CD4-positive, alpha-beta T cell treated with Interleukin-2 at 100 ng/mL for 4 hours (primary cell): Measurements from ENCODE around the gene CD52.
"Not testable (repeated sequence)": the region's sequence is repeated elsewhere in the genome, so short reads cannot be mapped to it uniquely, and the experiment has no call there.

Experiments used
- DNase-seq: peaks from one replicate; pipeline ENCODE4 v3.0.0-alpha.2; 2020; ENCODE audit warnings: low spot score

CD52 gene

DNA sequence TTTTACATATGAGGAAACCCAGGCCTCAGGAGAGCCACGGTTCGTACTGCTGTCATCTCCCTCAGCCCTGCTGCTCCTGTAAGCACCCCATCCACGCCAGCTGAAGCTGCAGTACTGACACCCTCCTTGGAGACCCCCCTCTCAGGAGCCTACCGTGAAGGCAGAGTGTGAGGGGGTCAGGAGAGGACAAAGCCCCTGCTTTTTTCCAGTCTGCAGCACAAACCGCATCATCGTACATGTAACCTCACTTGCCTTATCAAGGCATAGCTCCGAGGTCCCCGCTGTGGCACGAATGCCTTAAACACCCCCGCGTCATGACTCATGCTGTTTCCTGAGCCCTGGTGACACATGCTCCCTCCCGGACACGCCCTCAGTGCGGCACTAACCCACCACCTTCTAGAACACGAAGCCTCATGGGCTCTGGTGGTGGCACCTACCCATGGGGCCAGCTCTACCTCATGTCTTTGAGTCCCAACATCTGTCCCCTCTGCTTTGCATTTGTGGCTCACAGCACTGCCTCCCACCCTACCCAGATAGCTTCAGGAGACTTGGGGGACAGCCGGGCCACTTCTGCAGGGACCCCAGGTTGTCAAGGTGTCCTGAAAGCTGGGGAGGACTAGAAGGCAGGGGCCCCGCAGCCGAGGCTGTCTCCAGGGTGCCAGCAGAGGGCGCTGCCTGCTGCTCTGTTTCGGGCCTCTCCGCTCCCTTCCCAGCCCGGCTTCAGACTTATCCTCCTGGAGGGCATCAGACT is 33.0 kb upstream of the CD52 start:
- DNase-seq: peak; percentile 97

DNA sequence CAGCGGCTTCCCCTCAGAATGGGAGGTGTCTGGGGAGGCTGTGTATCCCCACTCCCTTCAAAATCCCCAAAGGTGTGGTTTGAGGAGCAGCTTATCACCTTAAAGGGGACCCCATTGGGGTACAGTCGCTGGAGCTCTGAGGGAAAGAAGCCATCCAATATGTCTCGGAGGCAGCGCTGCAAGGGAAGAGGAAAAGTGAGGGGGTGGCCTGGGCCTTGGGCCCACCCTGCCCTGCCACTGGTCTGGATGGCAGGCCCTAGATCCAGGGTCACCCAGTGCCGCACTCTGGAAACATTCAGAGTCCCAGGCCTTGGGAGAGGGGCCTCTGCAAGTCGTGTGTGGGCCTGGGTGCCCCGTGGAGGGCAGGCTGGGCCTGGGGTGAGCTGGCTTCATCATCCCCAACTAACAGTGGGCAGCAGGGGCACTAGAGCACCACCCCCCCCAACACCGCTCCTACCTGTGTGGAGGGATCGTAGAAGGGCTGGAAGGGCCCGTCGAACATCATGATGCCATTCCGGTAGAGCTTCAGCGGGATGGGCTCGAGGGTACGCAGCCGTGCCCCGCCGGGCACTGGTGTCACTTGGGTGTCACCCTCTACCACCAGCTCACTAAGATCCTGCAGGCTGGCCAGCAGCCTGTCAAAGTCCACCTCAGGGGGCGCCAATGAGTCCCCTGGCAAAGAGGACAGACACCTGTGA is 32.2 kb upstream of the CD52 start:
- DNase-seq: peak; percentile 38

DNA sequence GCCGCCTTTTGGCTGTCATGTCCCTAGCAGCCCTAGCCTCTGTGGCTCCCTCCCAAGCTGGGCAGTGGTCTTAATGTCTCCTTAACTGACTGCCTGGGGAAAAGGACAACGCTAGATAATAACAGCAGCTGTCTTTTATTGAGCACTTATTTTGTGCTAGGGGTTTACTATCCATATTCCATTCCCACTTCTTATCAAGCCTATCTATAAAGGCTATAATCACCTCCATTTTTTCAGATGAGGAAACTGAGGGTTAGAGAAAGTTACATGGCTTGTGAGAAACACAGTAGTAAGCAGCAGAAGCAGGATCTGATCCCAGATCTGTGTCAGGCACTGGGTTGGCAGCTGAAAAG is 31.7 kb upstream of the CD52 start:
- DNase-seq: no peak

DNA sequence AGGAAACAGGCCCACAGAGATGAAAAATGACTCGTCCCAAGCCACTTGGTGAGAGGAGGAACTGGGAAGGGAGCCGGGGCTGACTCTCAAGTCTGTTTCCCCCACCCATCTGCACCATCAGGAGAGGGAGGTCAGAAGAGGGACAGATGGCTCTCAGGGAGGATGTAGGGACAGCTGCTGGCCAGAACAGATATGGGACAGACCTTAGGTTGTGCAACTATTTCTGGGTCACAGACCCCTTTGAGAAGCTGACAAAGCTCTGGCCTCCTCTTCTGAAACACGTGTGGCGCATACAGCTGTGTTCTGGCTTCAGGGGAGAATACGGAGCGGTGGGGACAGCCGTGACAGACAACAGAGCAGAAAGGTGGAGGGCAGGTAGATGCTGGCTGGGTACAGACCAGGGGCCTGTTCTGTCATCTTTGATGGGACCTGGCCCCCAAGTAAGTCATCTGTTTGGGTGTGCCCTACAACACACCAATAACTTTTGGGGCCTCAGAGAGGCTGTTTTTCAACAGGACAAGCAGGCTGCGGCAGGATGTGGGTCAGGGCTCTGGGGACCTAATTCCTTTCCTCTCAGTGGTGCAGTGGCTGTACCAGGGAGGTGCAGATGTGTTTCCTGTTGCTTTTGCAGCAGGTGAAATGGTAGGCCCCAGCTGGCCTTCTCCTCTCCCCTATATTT is 30.6 kb upstream of the CD52 start:
- peak; percentile 83 for DNase-seq

DNA sequence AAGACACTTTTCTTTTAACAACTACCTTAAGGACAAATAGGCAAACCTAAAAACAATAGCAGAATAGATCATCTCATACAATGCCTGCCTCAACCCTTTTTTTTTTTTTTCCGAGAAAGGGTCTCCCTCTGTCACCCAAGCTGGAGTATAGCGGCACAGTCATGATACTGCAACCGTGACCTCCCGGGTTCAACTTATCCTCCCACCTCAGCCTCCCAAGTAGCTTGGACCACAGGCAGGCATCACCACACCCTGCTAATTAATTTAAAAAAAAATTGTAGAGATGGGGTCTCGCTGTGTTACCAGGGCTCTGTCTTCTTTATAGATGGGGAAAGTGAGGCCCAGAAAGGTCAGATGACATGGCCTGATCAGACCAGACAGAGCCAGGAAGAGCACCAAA is 29.9 kb upstream of the CD52 start:
- DNase-seq: no peak

DNA sequence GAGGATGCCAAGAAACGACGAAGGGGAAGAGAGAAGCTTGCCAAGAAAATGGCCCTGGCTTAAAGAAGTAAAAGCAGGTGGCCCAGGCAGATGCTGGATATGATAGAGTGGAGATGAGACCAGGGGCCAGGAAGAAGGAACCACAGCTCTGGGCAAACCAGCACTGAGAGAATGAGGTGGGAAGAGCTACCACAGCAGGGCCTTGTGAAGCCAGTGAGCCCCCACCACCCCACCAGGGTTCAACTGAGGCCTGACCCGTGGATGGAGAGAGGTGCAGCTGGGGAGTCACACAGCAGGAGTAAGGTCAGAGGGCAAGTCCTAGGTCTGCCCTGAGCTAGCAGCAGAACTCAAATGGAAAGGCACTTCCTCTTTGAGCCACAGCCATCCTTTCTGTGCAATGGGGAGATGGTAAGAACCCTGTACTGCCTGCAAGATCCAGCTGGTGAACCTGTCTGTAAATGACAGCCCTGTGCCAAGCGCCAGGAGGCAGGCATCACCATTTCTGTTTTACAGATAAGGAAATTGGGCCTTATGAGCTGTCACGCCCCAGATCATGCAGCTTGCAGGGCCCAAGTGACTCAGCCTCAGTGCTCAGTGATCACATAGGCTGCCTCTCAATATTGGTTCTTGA is 29.3 kb upstream of the CD52 start:
- DNase-seq: peak; percentile 86

DNA sequence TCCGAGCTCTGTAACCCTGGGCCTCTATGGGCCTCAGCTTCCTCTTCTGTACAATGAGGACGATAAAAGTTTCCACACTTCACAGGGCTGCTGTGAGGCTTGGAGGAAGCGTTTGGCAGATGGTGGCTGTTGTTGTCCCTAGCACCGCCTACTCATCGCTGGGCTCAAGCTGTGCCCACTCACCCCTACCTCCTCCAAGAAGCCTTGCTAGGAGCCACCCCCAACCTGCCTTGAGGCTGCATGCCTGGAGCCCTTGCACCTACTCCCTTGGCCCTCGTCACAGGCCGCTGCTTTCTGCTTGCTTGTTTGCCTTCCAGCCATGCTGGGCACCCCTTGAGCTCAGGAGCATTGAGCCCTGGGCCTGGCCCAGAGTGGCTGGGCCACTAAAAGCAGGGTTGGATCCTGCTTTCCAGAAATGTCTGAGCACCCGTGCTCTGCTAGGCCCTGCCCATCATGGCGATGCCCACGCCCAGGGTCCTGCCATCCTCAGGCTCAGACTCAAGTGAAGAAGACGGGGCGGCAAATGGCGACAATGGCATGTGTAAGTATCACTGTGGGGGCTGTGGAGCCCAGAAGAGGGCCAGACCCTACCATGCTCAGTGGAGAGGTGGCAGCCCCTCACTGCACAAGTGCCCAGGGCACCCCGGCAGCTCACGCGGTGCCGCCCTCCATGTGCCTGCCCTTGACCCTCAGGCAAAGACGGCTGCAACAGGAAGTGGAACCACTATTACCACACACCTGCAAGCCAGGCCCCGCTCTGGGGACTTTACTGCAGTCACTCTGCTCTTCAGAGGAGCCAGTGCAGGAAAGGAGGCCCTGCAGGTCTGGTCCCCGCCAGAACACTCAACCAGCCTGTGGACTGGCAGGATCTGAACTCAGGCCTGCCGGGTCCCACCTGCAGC is 28.3 kb upstream of the CD52 start:
- DNase-seq: peak; percentile 37

DNA sequence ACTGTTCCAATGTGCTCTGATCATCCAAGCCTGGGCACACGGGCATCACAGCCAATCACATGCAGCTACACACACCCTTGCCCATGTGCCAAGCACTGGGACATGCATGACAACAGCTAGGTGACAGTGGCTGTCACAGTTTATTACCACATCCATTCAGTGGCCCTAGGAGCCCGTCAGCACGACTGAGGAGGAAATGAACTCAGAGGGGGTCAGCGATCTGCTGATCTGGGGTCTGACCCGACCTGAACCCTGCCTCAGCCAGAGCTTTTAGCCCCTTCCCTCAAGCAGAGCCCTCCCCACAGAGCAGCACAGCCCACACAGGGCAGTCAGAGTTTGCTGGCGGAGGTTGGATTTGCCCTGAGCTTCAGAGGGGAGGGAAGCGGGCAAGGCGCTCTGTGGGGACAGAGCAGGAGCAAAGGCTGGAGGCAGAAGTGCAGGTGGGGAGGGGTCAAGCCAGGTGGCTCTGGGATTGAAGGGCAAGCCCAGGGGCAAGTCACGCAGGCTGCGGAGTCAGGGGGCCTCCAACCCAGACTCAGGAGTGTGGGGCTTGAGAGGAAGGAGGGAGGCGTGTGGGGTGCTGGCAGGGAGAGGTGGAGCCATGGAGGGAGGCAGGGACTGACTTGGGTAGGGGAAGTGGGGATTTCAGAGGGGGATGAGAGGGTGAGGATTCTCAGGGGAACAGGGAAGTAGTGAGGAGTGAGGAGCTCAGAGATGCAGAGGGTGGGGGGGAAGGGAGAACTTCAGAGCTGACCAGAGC is 27.5 kb upstream of the CD52 start:
- peak; percentile 39 for DNase-seq

DNA sequence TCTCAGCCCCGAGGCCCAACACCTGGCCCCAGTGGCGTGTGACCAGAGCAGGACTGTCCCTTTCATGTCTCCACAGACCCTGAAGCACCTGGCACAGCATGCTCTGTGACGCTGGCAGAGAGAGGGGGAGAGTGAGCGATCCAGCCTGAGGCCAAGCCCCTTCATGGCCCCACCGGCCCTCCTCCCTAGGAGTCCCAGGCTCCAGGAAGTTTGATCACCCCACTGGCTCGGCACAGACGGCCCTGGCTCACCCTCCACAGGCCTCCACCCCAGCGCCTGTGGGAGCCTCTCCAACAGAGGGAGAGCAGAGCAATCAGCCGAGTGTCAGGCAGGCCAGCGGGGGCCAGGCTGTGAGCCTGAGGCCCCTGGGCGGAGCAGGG is 26.9 kb upstream of the CD52 start:
- DNase-seq: no peak

DNA sequence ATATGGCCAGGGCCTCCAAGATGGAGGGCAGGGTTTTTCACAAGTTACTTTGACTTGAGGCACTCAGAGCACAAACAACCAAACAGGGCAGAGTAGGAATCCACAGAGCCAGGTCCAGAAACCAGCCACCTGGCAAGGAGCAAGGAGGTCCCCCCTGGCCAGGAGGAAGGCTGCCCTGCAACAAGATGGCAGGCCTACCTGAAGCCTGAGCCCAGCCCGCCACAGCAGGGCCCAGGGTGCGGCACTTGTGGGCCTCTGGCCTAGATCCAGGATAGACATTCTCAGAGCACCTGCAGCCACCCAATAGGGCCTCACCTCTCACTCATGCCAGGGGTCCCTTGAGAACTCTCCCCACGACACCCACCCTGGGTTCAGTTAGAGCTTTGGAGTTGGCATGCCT is 26.3 kb upstream of the CD52 start:
- DNase-seq: no peak

DNA sequence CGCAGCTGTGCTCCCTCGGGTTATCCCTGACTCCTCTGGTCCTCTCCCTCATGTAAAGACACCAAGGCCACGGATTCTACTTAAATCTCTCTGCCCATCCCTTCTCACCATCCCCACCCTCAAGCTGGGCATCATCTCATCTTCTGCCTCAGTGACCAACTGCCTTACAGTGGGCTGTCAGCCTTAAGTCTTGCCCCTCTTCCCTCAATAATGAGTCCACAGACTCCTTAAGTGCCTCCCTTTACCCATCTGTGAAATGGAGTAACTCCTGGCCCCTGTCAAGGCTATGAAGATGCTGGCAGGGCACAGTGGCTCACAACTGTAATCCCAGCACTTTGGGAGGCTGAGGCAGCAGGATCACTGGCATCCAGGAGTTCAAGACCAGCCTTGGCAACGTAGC is 25.8 kb upstream of the CD52 start:
- DNase-seq: no peak

DNA sequence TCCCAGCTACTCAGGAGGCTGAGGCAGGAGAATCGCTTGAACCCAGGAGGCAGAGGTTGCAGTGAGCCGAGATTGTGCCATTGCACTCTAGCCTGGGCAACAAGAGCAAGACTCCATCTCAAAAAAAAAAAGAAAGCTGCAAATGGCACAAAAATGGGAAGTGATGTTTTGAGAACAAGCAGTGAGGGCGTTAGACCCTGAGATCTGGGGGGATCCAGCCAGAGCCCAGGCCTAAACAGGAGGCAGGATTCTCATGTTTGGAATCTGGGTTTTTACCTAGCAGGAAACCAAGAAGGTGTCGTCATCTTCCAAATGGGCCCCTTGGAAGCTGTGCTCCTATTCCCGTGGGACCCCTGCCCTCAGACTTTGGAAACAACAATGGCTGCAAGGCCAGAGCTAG is 25.0 kb upstream of the CD52 start:
- not testable (repeated sequence) for DNase-seq

DNA sequence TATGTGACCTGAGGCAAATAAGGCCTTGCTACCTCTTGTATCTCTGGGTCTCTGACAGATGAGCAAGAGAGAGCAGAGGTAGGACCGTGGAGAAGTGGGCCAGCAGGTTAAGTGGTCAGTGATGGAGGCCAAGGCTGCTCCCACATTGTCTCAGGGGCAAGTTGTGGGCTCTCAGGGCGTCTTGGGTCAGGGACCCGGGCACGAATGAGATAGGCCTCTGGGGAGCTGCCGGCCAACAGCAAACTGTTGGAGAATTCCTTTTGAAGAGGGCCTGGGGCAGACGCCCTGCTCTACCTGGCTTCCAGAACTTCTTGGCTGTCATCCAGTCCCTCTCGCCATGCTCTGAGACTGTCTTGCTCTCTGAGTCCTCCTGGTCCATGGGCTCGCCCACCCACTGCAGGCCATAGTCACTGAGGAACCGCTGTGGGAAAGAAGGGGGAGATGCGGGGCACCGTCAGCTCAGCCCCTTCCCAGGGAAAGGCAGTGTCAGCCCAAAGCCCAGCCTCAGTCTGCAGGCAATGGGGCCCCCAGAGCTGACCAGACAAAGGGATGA is 23.8 kb upstream of the CD52 start:
- no peak for DNase-seq

DNA sequence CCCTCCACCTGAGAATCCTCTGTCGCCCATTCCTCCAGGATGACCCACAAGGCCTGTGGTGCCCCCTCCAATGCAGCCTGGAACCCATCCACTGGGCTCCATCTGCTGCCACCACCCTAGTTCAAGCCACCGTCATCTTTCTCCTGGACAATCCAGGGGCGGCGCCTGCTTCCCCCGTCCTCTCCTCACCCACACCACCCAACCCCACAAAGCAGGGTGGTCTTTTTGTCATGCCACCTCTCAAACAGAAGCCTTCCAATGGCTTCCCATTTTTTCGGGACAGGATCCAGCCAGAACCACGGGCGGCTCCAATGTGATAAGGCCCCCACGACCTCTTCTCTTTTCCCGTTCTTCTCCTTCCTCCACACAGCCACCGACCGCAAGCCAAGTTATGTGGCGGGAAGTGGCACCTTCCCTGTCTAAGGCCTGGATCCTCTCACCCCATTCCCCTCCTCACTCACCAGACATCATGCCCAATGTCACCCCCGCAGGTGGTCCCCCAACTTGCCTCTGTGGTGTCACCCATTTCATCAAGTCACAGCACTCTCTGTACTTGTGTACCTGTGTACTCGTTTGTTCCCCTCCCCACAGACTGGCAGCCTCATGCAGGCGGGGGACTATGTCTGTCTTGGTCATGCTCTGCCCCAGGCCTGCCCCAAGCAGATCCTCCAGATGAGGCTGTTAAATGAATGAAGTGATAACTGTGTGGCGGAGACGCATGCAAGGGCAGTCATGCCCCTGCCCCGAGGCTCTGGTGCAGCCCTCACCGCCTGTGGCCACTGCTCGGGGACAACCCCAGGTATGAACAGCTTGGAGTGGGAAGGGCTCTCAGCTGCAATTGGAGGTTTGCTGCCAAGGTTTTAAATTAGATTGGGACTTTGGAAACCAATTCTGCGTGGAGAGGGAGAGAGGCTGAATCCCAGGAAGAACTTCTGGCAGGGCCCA is 22.3 kb upstream of the CD52 start:
- no peak for DNase-seq

DNA sequence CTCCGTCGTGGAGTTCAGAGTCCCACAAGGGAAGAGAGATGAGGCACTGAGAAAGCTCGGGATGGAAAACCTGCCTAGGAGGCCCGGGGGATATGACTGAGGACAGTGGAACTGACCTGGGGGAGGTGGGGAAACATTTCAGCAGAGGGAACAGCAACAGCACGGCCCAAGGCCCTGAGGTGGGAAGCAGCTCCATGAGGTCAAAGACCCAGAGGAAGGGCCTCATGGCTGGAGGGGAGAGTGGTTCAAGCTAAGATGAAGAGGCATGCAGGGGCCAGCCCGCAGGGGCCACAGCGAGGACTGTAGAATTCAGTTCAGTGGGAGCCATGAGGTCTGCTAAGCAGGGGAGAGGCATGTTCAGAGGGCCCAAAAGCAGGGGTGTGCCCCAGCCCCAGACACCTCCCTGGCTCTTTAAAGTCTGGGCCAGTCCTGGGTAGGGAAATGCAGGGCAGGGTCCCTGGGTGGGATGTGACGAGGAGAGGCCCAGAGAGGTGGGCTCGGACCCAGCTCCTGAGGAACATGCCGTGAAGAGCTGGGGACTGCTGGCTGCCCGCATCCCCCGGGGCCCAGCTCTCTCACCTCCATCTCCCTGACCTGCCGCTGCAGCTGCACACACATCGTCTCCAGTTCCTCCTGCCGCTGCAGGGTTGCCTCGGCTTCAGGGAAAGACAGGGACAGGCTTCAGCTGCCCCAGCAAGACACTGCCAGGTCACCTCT is 21.3 kb upstream of the CD52 start:
- DNase-seq: no peak

DNA sequence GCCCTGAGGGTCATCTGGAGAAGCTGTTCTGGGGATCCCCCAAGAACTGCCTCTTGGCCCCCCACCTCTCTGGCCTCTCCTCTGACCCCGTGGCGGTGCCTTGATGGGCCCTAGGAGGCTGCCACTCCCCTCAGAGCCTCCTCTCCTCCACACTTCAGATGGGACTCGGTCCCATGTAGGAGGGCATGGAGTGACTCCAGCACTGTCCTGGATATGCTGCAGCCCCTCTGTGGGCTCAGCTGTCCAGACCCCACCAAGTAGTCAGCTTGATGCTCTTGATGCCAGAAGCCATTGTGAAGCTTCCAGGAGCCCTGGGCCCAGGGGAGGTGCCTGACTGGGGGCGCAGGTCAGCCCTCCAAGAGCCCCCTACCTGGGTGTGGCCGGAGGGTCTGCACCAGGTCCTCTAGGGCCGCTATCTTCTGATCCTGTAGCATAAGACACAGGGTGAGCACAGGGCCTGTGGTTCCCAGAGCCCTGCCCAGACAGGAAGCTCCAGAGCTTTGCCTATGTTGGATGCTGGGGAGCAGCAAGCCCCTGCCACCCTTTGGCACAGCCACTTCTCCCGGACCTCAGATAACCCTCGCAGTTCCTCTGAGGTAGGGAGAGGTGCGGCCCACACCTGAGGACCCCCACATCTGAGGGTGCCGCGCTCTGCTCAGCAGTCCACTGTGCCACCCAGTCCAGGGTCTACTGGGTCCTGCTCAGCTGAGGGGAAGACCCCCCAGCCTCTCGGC is 20.5 kb upstream of the CD52 start:
- DNase-seq: no peak

DNA sequence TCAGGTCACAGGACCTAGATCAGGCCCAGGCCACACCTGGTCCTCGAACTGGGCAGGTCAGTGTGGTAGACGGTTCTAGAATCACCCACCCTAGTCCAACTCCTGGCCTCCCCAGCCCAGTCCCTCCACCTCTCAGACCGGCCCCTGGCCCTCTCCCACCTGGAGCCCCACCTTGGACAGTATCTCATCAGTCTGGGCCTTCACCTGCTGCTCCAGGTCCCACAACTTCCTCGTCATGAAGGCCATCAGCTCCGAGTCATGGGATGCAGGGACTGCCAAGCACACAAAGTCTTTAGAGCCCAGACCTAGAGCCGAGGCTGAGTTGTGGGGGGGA is 20.0 kb upstream of the CD52 start:
- DNase-seq: no peak

DNA sequence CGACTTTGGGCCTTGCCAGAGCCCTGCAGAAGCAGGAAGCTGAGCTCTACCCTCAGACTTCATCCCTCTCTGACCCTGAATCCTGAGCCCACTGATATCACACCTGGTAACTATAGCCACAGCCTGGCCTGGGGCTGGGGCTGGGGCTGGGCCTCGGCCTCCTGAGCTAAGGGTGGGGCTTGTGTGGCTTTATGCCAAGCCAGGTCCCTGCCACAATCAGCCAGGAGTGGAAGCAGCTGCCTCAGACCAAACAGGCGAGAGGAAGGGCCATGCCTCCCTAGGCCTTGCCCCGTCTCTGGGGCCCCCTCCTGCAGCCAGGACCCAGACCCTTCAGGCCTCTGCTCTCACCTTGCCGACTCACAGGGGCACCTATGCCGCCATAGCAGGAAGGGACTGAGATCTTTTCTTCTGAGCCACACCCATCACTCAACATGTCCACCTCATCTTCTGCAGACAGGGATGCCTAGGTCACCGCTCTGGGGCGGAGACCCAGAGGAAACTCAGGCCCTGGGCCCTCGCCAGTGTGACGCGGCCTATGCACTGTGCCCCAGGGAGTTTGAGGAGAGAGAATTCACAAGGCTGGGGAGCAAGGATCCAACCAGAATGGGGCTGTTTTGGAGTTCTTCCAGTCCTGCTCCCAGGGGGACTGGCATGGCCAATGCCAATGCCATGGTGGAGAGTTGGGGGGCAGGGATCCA is 17.0 kb upstream of the CD52 start:
- DNase-seq: no peak
